ENCODE data around the gene CADPS.

- TF ChIP-seq CTCF (conservative IDR thresholded peaks at IDR 0.05; ENCODE audit: low read depth, low read length) (no peak), EZH2 (IDR thresholded peaks at IDR 0.05; ENCODE audit: borderline replicate concordance, low read depth, low read length, poor library complexity, severe bottlenecking) (no peak)
Measured at GRCh38 chr3:62761711-62762110, 113.5 kb downstream of the CADPS start.

All from A673 (cell line).